Psoas muscle (tissue), 8 donors: ENCODE results near the gene TRIM10. TPM values are rescaled to one million over a fixed set of nuclear protein-coding genes. Genes with fewer than 3 reads are reported as not detected.

Experiments
- ATAC-seq, 4 donors: fragments of 200-7000 bp; cut with Tn5 transposase; one replicate each; pipeline ENCODE4 v1.9.1; 2020; ENCODE audit warnings: moderate library complexity in 3 of 4, mild to moderate bottlenecking in 2 of 4
- DNase-seq, 2 donors: peaks; one replicate each; pipeline ENCODE4 v3.0.0-alpha.2; 2020
- H3K27ac ChIP-seq: fragments of 200-600 bp; one replicate; pipeline ENCODE4 v1.8.0; 2022
- H3K27me3 ChIP-seq, 3 donors: fragments of 200-600 bp in 1 of 3; one replicate each; pipeline versions ENCODE4 v1.6.1 to v1.8.0; 2013 to 2022; ENCODE audit warnings: low read length in 2 of 3, mild to moderate bottlenecking in 2 of 3, moderate library complexity in 1 of 3; ENCODE audit not compliant: insufficient read depth in 3 of 3
- H3K36me3 ChIP-seq, 2 donors: fragments of 200-600 bp in 1 of 2; one replicate each; pipeline versions ENCODE4 v1.6.1 to v1.8.0; 2013 to 2022; ENCODE audit warnings: low read depth in 1 of 2, mild to moderate bottlenecking in 1 of 2, moderate library complexity in 1 of 2; ENCODE audit not compliant: insufficient read depth in 1 of 2
- H3K4me1 ChIP-seq: fragments of 200-600 bp; one replicate; pipeline ENCODE4 v1.8.0; 2022
- H3K4me3 ChIP-seq: fragments of 200-600 bp; one replicate; pipeline ENCODE4 v1.8.0; 2022; ENCODE audit warnings: mild to moderate bottlenecking
- H3K9me3 ChIP-seq: fragments of 200-600 bp; one replicate; pipeline ENCODE4 v1.8.0; 2022
- CTCF ChIP-seq: fragments of 200-600 bp; IDR thresholded peaks from one replicate; pipeline ENCODE4 v1.8.0; 2022; ENCODE audit warnings: antibody characterized with exemption
- WGBS, 3 donors: extraction: QIAGEN DNeasy Blood & Tissue Kit; methylation state at CpG; one replicate each; pipeline versions ENCODE4 v1.1.6 to v1.1.7; 2013; 5-methylcytosine and 5-hydroxymethylcytosine counted together
- intact Hi-C, 2 donors: fragments of 100-400 bp; cut with DNase I; formaldehyde crosslinking; loops; one replicate each; pipeline versions ENCODE4 v1.11.0 to v1.14.2; 2022
- polyA plus RNA-seq, 3 donors: library from polyadenylated mRNA; stranded (reverse); fragments of 200-250 nt; gene quantifications; one replicate each; pipeline ENCODE4 v1.2.3, GENCODE V29; 2013
- total RNA-seq, 4 donors: library from RNA; stranded (reverse); fragmentation: NEBNext Ultra II Directional in 2 of 4; extraction: Animal tissue kit (Norgen Biotek cat#: 25700) in 2 of 4; gene quantifications; one replicate each; pipeline versions ENCODE4 v1.2.1 to v1.2.4, GENCODE V29; 2021 to 2023
- donor health status: healthy with polysubstance abuse.
- donor health status: DM: no; HTN: no; CAD: no; lungs with moderate emphysema.
- donor health status: Bipolar disorder and iron deficiency.
- donor health status: healthy.
- donor health status: DM: yes; HTN: yes; CAD: no.
- donor health status: DM: no; HTN: no; CAD: no.
- donor health status: DM: no; HTN: no; CAD: no.
- donor health status: DM: yes; HTN: yes; CAD: no.

TRIM10 gene
- total and polyA plus RNA-seq, 7 donors, result 0.10 TPM; not detected in 6

GRCh38 chr6:30178837-30179236, 17.8 kb upstream of the TRIM10 start:
- intact Hi-C loops, result no loop called here
- ATAC-seq, result no peak
- H3K4me3 ChIP-seq, result no peak overlapping the region
- H3K4me1 ChIP-seq, result no peaks in the 10 kb centered on the region
- H3K9me3 ChIP-seq, result no peaks in the 10 kb centered on the region
- no peak for DNase-seq
- TF ChIP-seq CTCF, result no peak
- peaks cover 0 to 27% (median 5%) of the 10 kb centered on the region in 3 donors for H3K27me3 ChIP-seq
- 0 to 92% (median 46%) methylated on average over 1 of the region's 1 CpG for WGBS, 3 donors
- H3K27ac ChIP-seq, result no peak overlapping the region
- no peaks in the 10 kb centered on the region for H3K36me3 ChIP-seq

GRCh38 chr6:30175765-30176164, 14.8 kb upstream of the TRIM10 start:
- 73 to 86% (median 79%) methylated on average over 2 of the region's 2 CpGs for WGBS, 3 donors
- no peak overlapping the region for H3K27ac ChIP-seq
- H3K36me3 ChIP-seq, result no peaks in the 10 kb centered on the region
- H3K27me3 ChIP-seq, result peaks cover 4 to 48% (median 5%) of the 10 kb centered on the region in 3 donors
- H3K9me3 ChIP-seq, result no peaks in the 10 kb centered on the region
- H3K4me3 ChIP-seq, result no peak overlapping the region
- H3K4me1 ChIP-seq, result no peaks in the 10 kb centered on the region
- intact Hi-C loops, result no loop called here
- TF ChIP-seq CTCF, result no peak
- DNase-seq (no peak), ATAC-seq (no peak)

- H3K4me3 ChIP-seq, result no peak overlapping the region
- no peak overlapping the region for H3K27ac ChIP-seq
- ATAC-seq (no peak), DNase-seq (no peak)
- peaks cover 3 to 49% (median 5%) of the 10 kb centered on the region in 3 donors for H3K27me3 ChIP-seq
- no peaks in the 10 kb centered on the region for H3K36me3 ChIP-seq
- no peak for TF ChIP-seq CTCF
- intact Hi-C loops, result loop anchor here in 1 of 2 donors (5.0 kb wide), 1 partner anchor 70 kb away; no protein-coding TSS in a partner anchor
- no peaks in the 10 kb centered on the region for H3K4me1 ChIP-seq
- H3K9me3 ChIP-seq, result no peaks in the 10 kb centered on the region
- WGBS, 3 donors, result 81 to 84% (median 83%) methylated on average over 4 of the region's 4 CpGs
Measured at GRCh38 chr6:30172681-30173080, 11.7 kb upstream of the TRIM10 start.

- 4 to 5% (median 4%) methylated on average over 46 to 62 of the region's 62 CpGs for WGBS, 3 donors
- Histone ChIP-seq H3K4me1 (no peaks in the 10 kb centered on the region), H3K4me3 (peak overlapping the region; percentile 17), H3K27ac (no peak overlapping the region), H3K9me3 (no peaks in the 10 kb centered on the region), H3K36me3 (no peaks in the 10 kb centered on the region), H3K27me3 (peaks cover 3 to 53% (median 5%) of the 10 kb centered on the region in 3 donors)
- intact Hi-C loops, result loop anchor here in 1 of 2 donors (5.0 kb wide), 1 partner anchor 70 kb away; no protein-coding TSS in a partner anchor
- DNase-seq (no peak), ATAC-seq (no peak)
- TF ChIP-seq CTCF, result no peak
Measured at GRCh38 chr6:30171677-30172471, 10.9 kb upstream of the TRIM10 start.
